Sciatic nerve (tissue), 2 donors: ENCODE measurements around the gene STK32A. TPM values are rescaled to one million over a fixed set of nuclear protein-coding genes. Genes with fewer than 3 reads are reported as not detected.
"Not testable (repeated sequence)": the region's sequence is repeated elsewhere in the genome, so short reads cannot be mapped to it uniquely, and the experiment has no call there.

Source experiments
- ATAC-seq: fragments of 200-7000 bp; cut with Tn5 transposase; one replicate; pipeline ENCODE4 v1.9.1; 2020; ENCODE audit warnings: mild to moderate bottlenecking, moderate library complexity
- DNase-seq: peaks from one replicate; pipeline ENCODE4 v3.0.0-alpha.2; 2020; ENCODE audit warnings: low spot score
- intact Hi-C: fragments of 100-400 bp; cut with DNase I; formaldehyde crosslinking; loops from one replicate; pipeline ENCODE4 v1.14.2; 2022
- total RNA-seq: library from RNA; stranded (reverse); fragmentation: NEBNext Ultra II Directional; extraction: Animal tissue kit (Norgen Biotek cat#: 25700); gene quantifications from one replicate; pipeline ENCODE4 v1.2.1, GENCODE V29; 2021
- donor health status: DM: no; HTN: no; CAD: no.
- donor health status: DM: no; HTN: no; CAD: no.

STK32A gene
- total RNA-seq: 29.1 TPM

DNA sequence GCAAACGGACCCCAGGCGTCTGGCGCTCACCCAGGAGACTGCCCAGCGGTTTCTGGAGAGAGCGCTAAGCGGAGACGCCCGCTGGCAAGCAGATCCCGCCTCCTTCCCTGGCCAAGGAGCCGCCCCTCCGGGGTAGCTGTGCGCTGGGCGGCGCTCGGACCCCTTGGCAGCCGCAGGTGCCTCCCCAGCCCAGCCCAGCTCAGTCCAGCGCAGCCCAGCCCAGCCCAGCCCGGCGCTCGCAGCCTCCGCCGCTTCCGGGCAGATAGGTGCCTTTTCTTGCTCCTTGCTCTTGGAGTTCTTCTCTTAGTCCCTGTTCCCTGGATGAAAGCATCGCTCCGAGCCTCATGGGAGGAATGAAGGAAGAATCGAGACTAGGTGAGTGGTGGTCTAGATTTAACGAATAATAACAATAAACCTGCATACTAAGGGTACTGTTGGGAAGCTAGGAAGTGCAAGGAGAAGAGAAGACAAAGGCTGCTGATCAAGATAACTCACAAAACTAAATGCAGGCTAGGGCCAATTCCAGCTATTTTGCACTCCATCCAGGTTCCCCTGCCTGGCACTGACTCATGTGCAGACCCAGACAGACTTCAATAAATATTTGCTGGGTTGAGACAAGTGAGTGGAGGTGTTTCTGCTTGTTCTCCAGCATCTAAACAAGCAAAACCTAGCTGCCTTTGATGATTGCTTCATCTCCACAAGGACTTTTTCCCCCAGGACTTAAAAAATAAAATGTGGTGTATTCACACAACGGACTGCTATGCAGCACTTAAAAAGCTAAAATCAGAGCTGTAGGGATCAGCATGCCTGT, at the start of gene STK32A:
Gene STK32A, plus strand, starts transcription at position 202 of the 811 bp plus-strand sequence. CDS start 4,609 bp downstream, outside the sequence.
- ATAC-seq (peak; percentile 94), DNase-seq (peak; percentile 80)
- intact Hi-C loops: no loop called here

DNA sequence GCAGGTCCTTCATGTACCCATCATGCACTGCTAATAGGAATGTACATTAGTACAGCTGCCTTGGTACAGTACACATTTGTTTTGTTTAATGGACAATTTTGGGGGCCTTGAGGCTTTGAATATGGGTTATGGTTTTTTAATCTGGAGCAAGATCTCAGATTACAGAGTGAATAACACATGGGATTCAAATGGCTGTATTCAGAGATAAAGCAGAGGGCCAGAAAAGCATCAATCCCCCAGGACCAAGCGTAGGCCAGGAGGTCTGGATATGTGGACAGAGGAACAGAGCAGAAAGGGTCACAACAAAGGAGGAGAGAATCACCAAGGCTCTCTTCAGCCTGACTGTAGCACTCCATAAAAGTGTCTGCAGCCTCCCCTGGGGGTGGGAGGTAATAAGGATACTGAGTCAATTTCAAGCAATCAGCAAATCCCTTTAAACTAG, 47.7 kb upstream of the STK32A start:
- DNase-seq (no peak), ATAC-seq (no peak)
- intact Hi-C loops: no loop called here

DNA sequence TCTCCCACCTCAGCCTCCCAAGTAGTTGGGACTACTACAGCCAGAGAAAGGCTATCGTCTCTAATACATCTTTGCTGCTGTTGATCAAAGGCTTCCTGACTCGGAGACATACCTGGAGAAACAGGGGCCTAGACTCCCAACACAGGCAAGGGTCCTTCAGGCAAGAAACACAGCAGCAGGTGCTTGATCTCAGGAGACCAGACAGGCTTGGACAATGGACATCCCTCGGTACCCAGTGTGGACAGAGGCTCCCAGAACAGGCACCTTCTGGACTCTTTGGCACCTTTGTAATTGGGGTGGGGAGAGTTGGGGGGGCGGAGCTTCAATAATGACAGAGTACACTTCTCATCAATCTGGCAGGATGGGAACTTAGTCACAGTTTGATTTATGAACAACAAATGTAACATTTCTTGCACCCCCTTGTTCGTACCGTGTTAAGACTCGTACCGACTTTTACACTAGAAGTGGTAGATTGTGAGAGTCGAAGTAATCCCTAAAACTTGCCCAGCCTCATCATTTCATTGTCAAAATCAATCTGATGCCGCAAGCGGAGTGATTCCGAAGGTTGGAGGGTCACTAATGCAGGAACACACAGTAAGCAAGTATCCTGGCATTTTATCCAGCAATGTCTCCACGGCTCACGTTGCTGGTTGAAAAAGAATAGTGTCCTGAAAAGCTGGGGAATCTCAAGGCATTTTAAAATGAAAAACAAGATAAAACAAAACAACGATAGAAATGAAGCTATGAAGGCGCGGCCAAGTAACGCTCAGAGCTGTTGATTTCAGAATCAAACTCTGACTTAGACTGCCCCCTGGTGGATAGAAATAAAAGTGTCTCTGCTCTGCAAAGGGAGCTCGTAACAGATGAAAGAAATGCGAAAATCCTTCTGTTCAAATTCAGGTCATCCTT, 46.4 kb upstream of the STK32A start:
- intact Hi-C loops: no loop called here
- peak; percentile 86 for ATAC-seq
- DNase-seq: peak; percentile 62

DNA sequence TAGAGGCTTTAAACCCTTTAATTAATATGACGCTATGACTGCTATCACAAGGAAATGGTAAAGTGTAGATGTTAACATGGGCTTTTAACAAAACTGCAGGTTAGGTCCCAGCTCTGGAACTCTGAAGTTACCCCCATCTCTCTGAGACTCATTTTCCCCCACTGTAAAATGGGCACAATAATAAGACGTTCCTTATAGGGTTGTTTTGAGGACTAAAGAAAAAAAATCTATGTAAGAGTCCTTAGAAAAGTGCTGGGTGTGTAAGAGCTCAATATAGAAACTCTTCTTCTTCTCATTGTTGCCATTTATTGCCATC, 45.8 kb upstream of the STK32A start:
- no peak for ATAC-seq

DNA sequence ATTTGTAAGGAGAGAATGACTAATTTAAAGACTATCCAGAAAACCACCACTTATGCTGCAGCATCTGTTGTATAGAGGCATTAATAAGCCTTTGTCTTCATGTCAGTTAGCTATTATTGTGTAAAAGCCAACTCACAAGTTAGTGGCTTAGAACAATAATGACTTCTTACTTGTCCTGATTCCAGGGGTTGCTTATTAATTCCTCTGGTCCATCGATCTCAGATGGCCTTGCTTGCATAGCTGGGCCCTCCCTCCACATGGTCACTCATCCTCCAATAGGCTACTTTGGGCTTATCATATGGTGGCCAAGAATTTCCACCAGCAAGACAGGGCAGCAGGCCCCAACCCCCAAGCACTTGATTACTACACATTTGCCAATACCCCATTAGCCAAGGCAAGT, 44.5 kb upstream of the STK32A start:
- intact Hi-C loops: no loop called here
- ATAC-seq (no peak), DNase-seq (no peak)

More for the DNA sequence above, 45.8 kb upstream of the STK32A start:
- DNase-seq: no peak
- intact Hi-C loops: no loop called here

DNA sequence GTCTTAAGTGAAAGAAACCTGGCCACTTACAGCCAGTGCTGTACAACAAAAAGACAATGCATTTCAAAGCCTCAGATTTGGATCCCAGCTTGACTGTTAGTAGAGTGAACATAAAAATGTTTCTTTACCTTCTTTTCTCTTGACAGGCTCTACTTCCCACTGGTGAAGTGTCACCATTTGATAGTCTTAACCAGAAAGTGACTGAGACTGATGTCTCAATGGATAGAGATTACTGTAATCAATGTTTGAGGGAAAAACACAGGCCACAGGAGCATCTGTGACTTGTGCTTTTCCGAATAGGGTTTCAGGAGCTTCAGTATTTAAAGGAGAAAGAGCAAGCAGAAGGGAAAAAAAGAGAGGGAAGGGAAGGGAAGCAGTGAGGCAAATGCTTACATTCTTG, 41.7 kb upstream of the STK32A start:
- no peak for ATAC-seq
- no peak for DNase-seq
- intact Hi-C loops: no loop called here

DNA sequence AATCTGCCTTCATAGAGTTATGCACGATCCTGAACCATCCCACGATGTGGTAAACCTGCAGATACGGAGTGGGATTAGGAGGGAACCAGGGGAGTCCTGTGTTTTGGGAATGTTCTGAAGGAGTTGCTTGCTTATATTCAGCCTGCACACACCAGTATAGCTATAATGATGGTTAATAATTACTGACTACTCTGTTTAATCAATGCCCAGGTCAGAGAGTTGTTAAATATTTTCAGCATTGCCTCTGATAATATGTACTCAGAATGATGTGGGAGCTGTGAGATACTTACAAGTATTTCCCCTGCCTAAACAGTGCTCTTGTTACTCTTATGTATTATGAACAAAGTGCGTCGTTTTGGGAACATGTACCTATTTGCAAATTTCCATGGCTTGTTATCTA, 34.8 kb upstream of the STK32A start:
- intact Hi-C loops: no loop called here

DNA sequence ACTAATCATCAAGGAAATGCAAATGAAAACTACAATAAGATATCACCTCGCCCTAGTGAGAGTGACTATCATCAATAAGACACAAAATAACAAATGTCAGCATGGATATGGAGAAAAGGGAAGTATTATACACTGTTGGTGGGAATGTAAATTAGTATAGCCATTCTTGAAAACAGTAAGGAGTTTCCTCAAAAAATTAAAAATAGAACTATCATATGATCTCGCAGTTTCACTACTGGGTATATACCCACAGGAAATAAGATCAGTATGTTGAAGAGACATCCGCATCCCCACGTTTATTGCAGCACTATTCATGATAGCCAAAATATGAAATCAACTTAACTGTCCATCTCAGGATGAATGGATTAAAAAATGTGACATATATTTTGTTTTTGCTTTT, 31.6 kb upstream of the STK32A start:
- DNase-seq (no peak), ATAC-seq (no peak)
- intact Hi-C loops: no loop called here

More for the DNA sequence above, 34.8 kb upstream of the STK32A start:
- DNase-seq: no peak
- no peak for ATAC-seq

DNA sequence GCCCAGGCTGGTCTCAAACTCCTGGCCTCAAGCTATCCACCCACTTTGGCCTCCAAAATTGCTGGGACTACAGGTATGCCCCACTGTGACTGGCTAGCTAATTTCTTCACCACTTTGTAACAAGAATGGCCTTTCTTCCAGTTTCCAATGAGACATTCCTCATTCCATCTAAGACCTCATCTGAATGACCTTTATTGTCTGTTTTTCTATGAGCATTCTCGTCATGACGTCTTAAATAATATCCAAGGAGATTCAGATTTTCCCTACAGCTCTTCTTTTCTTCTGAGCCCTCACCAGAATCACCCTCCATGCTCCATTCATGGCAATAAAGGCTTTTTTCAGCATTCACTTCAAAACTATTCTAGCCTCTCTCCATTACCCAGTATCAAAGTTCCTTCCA, 30.2 kb upstream of the STK32A start:
- ATAC-seq (no peak), DNase-seq (no peak)
- intact Hi-C loops: no loop called here

DNA sequence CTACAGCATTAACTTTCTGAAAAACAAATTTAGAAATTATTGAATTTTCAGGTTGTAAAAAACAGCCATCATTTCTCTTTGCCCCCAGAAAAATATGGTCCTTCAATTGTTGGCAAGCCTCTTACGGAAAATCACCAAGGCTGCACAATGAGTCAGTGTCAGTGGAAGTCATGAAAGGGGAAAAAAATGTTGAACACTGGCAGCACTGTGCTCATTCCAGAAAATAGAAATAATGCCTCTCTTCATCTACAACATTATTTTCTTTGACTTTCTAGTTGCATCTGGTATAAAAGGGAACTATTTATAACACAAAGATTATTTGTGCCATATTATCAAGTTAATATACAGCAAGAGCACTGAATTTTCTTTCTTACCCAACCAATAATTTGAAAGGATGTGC, 26.7 kb upstream of the STK32A start:
- DNase-seq: no peak
- intact Hi-C loops: no loop called here
- peak; percentile 95 for ATAC-seq

DNA sequence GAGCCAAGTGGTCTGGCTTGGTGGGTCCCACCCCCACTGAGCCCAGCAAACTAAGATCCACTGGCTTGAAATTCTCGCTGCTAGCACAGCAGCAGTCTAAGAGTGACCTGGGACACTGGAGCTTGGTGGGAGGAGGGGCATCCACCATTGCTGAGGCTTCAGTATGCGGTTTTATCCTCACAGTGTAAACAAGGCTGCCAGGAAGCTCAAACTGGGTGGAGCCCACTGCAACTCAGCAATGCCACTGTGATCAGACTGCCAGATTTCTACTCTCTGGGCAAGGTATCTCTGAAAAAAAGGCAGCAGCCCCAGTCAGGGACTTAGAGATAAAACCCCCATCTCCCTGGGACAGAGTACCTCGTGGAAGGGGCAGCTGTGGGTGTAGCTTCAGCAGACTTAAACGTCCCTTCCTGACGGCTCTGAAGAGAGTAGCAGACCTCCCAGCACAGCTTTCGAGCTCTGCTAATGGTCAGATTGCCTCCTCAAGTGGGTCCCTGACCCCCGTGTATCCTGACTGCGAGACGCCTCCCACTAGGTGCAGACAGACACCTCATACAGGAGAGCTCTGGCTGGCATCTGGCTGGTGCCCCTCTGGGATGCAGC, 18.2 kb upstream of the STK32A start:
- intact Hi-C loops: no loop called here
- ATAC-seq (no peak), DNase-seq (no peak)

DNA sequence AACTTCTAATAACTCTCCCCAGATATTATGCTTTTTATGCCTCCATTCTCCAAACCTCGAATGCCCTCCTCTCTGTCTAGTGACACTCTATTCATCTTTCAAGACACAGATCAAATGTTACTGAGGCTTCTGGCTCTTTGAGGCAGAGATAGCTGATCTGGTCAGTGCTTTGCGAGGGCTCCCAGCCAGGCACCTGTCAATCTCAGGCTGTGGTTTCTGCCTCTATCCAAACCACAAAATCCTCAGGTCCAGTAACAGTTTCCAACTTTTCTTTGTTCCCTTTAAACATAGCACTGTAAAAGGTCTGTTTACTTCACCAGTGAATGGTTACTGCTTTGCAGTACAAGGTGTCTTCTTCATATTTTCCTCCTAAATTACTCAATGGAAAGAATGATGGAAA, 11.5 kb upstream of the STK32A start:
- DNase-seq (peak; percentile 56), ATAC-seq (peak; percentile 48)
- intact Hi-C loops: loop anchor here (10.0 kb wide), 1 partner anchor 351 kb away; no protein-coding TSS in a partner anchor

DNA sequence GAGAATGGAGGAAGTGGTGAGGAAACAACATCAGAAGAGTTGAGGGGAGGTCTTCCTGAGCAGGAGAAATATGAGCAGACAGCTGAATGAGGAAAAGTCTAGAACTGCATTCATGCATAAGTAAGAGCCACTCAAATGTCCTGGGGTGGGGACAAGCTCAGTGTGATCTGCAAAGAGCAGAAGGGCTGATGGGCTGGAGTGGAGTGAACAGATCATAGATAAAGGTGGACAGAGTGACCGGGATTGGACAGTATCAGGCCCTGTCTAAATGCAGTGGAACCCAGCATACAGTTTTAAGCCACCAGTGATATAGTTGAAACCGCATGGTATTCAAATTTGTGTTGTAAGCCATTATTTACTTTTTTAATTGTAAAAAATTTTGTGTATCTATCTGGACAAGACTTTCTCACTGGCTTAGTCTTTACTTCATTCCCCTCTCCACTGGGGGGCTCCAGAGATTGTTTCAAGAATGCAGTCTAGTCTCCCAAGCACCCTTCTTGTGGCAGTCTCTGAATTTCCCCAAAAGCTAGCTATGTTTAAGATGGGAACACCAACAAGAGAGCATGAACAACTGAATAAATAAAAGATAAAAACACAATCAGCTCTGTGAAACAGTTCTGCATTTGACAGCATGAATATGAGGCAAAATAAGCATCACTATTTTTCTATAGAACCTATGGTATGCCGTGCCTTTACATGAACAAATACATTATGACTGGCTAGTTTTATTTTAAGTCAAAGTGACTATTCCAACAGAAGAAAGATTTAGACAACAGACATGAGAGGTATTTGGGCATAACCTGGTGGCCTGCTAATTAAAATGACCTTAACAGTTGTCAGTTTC, 10.7 kb upstream of the STK32A start:
- DNase-seq (peak; percentile 60), ATAC-seq (peak; percentile 89)
- intact Hi-C loops: loop anchor here (10.0 kb wide), 1 partner anchor 351 kb away; no protein-coding TSS in a partner anchor

DNA sequence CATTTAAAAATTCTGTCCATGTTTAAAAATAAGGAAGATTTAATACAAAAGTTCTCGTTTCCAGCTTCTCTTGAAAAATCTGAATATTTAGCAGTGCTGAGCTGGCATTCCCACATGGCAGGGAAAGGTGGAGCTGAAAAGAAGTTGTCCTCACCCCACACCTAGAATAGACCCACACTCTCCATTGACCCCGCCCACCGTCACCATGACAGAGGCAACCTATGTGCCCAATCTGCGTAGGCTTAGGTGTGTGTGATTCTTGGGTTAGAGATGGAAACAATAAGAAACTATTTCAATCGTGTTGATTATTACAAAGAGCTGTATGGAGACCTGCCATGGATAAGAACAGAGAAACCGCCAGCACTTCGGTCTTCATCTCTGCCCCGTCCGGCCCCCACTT, 8.9 kb upstream of the STK32A start:
- no peak for ATAC-seq
- no peak for DNase-seq
- intact Hi-C loops: loop anchor here (10.0 kb wide), 1 partner anchor 349 kb away; no protein-coding TSS in a partner anchor

DNA sequence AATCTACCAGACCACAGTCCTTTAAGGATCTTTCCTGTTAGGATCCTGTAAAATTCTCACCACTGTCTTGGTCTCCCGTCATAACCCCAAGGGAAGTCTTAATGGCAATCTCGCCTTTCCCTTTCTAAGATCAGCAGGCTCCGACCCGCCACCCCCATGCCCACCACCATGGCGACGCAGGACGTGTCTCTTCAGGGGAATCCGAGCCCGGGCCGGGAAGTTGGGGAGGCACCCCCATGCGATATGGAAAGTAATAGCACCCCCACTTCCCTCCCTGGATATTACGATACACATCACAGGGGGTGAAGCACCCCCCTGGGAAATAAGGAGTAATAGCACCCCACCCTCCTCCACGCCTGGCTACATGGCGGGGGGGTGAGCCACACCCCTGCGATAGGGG, 8.3 kb upstream of the STK32A start:
- DNase-seq (peak; percentile 54), ATAC-seq (no peak)
- intact Hi-C loops: loop anchor here (10.0 kb wide), 1 partner anchor 348 kb away; no protein-coding TSS in a partner anchor

DNA sequence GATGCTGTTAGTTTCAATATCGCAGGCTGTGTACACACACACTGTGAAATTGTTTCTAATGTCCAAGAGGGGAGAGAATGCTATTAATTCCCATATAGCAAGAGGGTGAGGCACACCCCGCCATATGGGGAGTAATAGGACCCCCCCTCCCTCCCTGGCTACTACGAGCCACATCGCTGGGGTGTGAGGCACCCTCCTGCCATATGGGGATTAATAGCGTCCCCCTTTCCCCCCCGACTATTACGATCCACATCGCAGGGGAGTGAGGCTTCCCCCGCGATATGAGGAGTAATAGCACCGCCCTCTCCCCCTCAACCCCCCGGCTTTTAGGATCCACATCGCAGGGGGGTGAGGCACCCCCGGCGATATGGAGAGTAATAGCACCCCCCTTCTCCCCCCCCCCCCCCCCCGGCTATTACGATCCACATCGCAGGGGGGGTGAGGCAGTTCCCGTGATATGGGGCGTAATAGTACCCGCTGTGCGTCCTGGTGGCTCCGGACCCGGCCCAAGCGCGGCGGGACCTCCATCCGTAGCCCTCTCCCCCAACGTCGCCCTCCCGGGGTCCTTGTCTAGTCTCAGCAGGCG, 494 bp upstream of the STK32A start:
- ATAC-seq (peak; percentile 71), DNase-seq (no peak)
- intact Hi-C loops: no loop called here

DNA sequence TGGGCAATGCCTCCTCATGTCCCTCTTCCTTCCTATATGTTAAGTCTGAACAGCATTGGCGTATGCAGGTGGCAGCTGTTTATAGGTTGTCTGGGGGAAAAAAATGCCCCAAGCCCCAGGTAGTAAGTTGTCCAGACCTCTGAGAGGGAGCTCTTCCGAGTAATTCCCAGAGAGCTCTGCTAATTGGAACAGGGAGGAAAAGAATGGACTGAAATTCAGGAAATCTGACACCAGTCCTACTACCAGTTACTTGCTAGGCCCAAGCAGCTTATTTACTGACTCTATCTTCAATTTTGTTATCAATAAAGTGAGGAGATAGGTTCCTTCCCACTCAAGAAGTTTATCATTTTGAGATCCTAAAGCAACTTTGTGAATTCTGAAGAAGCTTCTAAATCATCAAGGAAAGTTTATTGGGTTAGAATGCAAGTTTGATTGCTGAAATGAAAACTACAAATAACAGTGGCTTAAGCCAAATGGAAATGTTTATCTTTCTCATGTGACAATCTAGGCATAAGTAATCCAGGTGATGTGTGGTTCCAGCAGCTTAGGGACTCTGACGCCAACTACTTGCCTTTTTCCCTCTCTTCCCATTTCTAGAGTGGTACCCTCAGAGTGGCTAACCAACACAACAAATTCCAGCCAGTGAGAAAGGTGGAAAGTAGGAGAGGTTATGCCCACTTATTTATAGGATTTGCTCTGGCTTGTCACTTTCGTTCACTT, 5.6 kb downstream of the STK32A start:
- DNase-seq (no peak), ATAC-seq (no peak)
- intact Hi-C loops: no loop called here

DNA sequence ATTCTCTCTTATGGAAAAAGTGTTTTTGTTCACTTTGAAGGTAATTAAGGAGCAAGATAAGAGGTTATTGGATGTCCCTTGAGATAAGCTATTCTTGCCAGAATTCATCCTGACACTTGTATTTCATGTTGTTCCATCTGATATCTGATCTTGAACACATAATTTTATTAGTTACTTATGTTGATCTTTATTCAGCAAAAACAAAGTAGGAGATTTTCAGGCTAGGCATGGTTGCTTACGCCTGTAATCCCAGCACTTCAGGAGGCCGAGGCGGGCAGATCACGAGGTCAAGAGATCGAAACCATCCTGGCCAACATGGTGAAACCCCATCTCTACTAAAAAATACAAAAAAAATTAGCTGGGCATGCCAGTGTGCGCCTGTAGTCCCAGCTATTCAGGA, 8.4 kb downstream of the STK32A start:
- intact Hi-C loops, DNase-seq, ATAC-seq: not testable (repeated sequence)
